GM12873 (cell line): ENCODE data around the gene MYO1H.

Source experiments
- TF ChIP-seq, protein P1 (sequence below): IDR thresholded peaks from 2 replicates; pipeline ENCODE4 v1.5.1; 2012; ENCODE audit warnings: low read depth, mild to moderate bottlenecking, moderate library complexity, low read length, control low read depth; ENCODE audit not compliant: insufficient read depth; ENCODE audit errors: missing control alignments

MYO1H gene, protein sequence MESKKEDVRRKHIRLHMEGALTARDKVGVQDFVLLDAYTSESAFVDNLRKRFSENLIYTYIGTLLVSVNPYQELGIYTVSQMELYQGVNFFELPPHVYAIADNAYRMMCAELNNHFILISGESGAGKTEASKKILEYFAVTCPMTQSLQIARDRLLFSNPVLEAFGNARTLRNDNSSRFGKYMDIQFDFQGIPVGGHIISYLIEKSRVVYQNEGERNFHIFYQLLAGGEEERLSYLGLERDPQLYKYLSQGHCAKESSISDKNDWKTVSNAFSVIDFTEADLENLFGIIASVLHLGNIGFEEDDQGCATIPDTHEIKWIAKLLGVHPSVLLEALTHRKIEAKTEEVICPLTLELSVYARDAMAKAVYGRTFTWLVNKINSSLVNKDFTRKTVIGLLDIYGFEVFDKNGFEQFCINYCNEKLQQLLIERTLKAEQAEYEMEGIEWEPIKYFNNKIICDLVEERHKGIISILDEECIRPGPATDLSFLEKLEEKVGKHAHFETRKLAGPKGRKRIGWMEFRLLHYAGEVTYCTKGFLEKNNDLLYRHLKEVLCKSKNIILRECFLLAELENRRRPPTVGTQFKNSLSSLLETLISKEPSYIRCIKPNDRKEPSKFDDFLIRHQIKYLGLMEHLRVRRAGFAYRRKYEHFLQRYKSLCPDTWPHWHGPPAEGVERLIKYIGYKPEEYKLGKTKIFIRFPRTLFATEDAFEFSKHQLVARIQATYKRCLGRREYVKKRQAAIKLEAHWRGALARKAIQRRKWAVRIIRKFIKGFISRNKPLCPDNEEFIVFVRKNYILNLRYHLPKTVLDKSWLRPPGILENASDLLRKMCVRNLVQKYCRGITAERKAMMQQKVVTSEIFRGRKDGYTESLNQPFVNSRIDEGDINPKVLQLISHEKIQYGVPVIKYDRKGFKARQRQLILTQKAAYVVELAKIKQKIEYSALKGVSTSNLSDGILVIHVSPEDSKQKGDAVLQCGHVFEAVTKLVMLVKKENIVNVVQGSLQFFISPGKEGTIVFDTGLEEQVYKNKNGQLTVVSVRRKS

DNA sequence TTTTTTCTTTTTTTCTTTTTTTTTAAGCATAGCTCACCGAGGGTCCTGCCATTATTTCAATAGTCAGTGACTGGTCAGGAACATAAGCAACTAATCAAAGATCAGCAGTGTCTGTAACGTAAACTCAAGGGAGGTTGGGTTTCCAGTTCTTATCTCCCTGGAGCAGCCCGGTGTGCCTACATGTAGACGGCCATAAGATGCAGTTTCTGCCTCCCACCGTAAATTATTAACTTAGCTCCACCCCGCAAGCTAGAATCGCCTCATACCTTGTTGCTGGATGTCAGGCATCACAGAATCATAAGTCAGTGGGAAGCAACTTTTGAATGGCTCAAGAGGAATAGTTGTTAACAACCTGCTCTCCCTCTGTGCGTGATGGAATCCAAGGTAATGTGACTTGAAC, at the start of gene MYO1H:
TSS of gene MYO1H (plus strand) at position 312 of the 400 bp plus-strand sequence. CDS start at position 373, 61 bp downstream.
- TF ChIP-seq, protein P1, sequence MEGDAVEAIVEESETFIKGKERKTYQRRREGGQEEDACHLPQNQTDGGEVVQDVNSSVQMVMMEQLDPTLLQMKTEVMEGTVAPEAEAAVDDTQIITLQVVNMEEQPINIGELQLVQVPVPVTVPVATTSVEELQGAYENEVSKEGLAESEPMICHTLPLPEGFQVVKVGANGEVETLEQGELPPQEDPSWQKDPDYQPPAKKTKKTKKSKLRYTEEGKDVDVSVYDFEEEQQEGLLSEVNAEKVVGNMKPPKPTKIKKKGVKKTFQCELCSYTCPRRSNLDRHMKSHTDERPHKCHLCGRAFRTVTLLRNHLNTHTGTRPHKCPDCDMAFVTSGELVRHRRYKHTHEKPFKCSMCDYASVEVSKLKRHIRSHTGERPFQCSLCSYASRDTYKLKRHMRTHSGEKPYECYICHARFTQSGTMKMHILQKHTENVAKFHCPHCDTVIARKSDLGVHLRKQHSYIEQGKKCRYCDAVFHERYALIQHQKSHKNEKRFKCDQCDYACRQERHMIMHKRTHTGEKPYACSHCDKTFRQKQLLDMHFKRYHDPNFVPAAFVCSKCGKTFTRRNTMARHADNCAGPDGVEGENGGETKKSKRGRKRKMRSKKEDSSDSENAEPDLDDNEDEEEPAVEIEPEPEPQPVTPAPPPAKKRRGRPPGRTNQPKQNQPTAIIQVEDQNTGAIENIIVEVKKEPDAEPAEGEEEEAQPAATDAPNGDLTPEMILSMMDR, result no peak

- TF ChIP-seq, protein P1, result no peak
Measured at GRCh38 chr12:109299849-109300248, 47.9 kb upstream of the MYO1H start.

DNA sequence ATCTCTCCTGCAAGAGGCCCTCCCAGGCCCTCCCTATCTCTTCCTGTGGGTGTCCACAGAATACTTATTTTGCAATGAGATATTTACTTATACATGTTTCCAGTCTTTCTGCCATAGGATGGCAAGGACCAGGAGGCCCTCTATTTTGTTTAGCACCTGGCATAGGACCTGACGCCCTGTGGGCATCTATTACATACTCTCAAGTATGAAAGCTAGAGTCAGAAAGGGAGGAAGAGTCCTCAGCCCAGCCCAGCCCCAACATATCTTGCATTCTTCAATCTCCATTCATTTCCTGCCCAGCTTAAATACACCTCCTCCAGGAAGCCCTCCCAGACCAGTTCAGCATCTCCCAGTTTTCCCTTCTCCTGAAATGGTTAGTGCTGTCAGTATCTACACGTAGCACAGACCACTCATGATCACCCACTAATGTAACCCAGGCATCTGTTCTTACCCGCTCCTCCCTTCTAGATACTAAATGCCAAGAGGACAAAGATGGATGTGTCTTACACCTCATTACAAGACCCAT, 46.0 kb upstream of the MYO1H start:
- TF ChIP-seq, protein P1, result no peak

GRCh38 chr12:109302358-109302757, 45.3 kb upstream of the MYO1H start:
- TF ChIP-seq, protein P1, result peak; percentile 45

- TF ChIP-seq, protein P1, result no peak
Measured at GRCh38 chr12:109302770-109303169, 44.9 kb upstream of the MYO1H start.

DNA sequence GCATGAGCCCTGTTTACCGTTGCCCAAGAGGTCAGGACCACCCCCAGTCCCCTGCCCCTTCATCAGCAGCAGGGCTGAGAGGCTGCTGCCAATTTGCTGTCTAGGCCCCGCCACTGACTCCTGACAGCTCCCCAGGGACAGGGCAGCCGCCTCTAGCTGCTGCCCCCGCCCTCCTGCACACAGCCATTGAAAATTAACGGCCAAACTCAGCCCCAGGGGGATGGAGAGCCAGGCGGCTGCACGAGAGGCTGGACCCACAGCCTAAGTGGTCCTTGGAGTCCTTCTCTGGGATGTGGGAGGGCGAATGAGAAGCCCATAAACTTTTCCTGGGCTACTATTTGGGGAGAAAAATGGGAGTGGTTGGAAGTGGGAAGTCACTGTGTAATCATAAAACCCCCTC, 43.2 kb upstream of the MYO1H start:
- TF ChIP-seq, protein P1, result no peak
